Measurements from ENCODE around the gene CRLF2. TPM values are rescaled to one million over a fixed set of nuclear protein-coding genes. Genes with fewer than 3 reads are reported as not detected.

Gene CRLF2
- total RNA-seq, 1 donor from 2014 or later: not detected

DNA sequence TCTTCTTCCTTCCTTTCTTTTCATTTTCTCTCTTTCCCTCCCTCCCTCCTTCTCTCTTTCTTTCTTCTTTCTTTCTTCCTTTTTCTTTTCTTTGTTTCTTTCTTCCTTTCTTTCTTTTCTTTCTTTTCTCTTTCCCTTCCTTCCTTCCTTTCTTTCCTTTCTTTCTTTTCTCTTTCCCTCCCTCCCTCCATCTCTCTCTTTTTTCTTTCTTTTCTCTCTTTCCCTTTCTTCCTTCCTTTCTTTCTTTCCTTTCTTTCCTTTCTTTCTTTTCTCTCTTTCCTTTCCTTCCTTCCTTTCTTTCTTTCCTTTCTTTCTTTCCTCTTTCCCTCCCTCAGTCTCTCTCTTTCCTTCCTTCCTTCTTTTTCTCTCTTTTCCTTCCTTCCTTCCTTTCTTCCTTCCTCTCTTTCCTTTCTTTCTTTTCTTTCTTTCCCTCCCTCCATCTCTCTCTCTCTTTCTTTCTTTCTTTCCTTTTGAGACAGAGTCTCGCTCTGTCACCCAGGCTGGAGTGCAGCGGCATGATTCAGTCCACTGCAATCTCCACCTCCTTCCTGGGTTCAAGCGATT, 44.4 kb downstream of the CRLF2 start:
- Mint-ChIP-seq H3K9me3 (no peaks in the 10 kb centered on the region), H3K4me1 (peaks cover 10% of the 10 kb centered on the region)

DNA sequence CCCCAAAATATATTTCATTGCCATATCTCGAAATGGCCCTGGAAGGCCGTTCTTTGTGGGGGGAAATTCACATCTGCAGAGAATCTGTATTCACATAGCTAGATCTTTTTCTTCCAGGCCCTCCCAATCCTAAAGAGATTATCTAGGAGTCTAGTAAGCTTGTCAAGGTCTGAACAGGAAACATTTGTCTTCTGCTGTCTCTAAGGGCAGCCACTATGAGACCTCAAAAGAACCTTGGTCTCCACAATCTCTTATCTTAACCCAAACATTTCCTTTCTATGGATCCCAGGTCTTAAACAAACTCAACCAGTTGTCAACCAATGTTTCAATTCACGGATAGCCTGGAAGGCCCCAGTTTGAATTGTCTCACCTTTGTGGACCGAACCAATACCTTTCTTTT, 45.0 kb downstream of the CRLF2 start:
- CTCF ChIA-PET: no interaction called here
- Mint-ChIP-seq H3K27me3 (peaks cover 11% of the 10 kb centered on the region), H3K36me3 (ENCODE audit: low read depth) (no peaks in the 10 kb centered on the region), H3K4me3 (no peak overlapping the region), H3K9me3 (no peaks in the 10 kb centered on the region), H3K4me1 (peaks cover 10% of the 10 kb centered on the region), H3K27ac (no peak overlapping the region)
- intact Hi-C loops (cut with micrococcal nuclease): no loop called here
- ATAC-seq (ENCODE audit: low read depth) (no peak), DNase-seq (no peak)
- TF ChIP-seq, protein P1, sequence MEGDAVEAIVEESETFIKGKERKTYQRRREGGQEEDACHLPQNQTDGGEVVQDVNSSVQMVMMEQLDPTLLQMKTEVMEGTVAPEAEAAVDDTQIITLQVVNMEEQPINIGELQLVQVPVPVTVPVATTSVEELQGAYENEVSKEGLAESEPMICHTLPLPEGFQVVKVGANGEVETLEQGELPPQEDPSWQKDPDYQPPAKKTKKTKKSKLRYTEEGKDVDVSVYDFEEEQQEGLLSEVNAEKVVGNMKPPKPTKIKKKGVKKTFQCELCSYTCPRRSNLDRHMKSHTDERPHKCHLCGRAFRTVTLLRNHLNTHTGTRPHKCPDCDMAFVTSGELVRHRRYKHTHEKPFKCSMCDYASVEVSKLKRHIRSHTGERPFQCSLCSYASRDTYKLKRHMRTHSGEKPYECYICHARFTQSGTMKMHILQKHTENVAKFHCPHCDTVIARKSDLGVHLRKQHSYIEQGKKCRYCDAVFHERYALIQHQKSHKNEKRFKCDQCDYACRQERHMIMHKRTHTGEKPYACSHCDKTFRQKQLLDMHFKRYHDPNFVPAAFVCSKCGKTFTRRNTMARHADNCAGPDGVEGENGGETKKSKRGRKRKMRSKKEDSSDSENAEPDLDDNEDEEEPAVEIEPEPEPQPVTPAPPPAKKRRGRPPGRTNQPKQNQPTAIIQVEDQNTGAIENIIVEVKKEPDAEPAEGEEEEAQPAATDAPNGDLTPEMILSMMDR (IDR thresholded peaks at IDR 0.05): no peak
- POLR2A ChIA-PET: no interaction called here

More for the DNA sequence above, 44.4 kb downstream of the CRLF2 start:
- Mint-ChIP-seq H3K4me3 (no peak overlapping the region), H3K27me3 (peaks cover 11% of the 10 kb centered on the region), H3K27ac (no peak overlapping the region), H3K36me3 (ENCODE audit: low read depth) (no peaks in the 10 kb centered on the region)
- POLR2A ChIA-PET: no interaction called here
- CTCF ChIA-PET: no interaction called here
- DNase-seq: no peak
- no peak for ATAC-seq (ENCODE audit: low read depth)
- intact Hi-C loops (cut with micrococcal nuclease): no loop called here
- TF ChIP-seq, protein P1 (IDR thresholded peaks at IDR 0.05): peak; percentile 40

DNA sequence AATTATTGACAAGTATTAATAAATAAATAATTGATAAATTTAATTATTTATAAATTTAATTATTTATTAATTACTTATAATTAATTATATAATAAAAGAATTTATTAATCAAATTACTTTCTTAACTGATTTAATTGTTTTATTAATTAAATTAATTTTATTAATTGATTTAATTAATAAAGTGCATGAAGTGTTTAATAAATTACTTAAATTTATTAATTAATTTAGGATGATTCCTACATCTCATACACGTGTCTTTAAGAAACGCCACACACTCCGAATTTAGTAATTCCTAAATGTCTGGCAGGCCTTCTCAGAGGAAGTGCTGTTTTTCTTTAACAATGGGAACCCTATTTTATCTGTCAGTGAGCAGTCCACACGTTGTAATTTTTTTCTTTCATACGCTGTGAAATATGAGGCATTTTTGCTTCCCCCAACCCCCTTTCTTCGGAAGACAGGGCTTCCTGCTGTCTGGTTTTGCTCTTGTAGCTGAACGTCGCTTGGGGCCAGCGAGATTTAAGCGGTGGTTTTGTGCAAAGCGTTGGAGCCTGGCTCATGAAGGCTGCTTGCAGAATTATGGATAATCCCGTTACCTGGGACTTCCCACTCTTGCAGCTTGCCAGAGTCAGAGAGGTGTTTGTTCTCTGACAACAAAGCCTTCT, 46.8 kb downstream of the CRLF2 start:
- Mint-ChIP-seq H3K36me3 (ENCODE audit: low read depth) (no peaks in the 10 kb centered on the region), H3K4me1 (peaks cover 10% of the 10 kb centered on the region), H3K4me3 (no peak overlapping the region), H3K27me3 (peaks cover 11% of the 10 kb centered on the region), H3K9me3 (no peaks in the 10 kb centered on the region), H3K27ac (no peak overlapping the region)
- DNase-seq (no peak), ATAC-seq (ENCODE audit: low read depth) (no peak)
- POLR2A ChIA-PET: no interaction called here
- intact Hi-C loops (cut with micrococcal nuclease): no loop called here
- CTCF ChIA-PET: no interaction called here
- TF ChIP-seq, protein P1 (IDR thresholded peaks at IDR 0.05): no peak

DNA sequence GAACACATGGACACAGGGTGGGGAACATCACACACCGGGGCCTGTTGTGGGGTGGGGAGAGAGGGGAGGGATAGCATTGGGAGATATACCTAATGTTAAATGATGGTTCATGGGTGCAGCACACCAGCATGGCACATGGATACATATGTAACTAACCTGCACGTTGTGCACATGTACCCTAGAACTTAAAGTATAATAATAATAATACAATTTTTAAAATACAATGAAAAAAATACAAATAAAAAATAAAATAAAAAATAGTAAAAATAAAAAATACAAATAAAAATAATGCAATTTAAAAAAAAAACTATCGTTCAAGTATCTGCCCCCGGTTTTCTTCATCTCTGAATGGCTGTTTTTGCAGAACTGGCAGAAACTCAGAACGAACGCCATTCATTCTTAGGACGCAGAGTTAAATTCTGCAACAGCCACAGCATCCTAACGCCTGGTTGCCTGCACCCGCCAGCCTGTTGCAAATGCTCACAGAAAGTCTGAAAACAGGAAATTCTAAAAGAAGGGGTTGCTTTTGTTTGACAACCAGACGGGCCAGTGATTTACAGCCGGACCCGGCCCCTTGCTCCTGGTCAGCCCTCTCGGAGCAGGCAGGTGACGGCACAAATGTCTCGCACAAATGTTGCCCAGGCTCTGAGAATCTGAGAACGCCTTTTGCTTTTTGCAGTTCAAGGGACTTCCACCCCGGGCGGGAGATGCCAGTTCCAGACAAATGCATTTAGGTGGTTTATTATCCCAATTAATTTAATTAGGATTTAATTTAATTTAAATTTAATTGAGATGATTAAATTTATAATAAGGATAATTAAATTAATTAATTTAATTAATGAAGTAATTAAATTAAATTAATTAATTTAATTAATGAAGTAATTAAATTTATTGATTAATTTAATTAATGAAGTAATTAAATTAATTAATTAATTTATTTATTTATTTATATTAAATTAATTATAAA, 47.8 kb downstream of the CRLF2 start:
- Mint-ChIP-seq H3K4me3 (no peak overlapping the region), H3K4me1 (peaks cover 10% of the 10 kb centered on the region), H3K27ac (no peak overlapping the region), H3K9me3 (peaks cover 1% of the 10 kb centered on the region), H3K36me3 (ENCODE audit: low read depth) (no peaks in the 10 kb centered on the region), H3K27me3 (peaks cover 11% of the 10 kb centered on the region)
- CTCF ChIA-PET: no interaction called here
- DNase-seq (no peak), ATAC-seq (ENCODE audit: low read depth) (peak; percentile 18)
- TF ChIP-seq, protein P1 (IDR thresholded peaks at IDR 0.05): no peak
- intact Hi-C loops (cut with micrococcal nuclease): no loop called here
- POLR2A ChIA-PET: no interaction called here

DNA sequence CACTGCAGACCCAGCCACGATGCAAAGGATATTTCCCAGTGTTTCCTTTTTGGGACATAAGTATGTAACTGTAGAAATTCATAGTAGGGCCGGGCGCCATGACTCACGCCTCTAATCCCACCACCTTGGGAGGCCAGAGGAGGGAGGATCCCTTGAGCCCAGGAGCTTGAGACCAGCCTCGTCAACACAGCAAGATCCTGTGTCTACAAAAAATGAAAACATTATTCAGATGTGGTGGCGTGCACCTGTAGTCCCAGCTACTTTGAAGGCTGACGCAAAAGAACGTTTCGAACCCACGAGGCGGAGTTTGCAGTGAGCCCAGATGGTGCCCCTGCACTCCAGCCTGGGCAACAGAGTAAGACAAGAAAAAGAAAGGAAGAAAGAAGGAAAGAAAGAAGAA, 49.2 kb downstream of the CRLF2 start:
- no peak for DNase-seq
- H3K4me3 Mint-ChIP-seq: no peak overlapping the region
- TF ChIP-seq, protein P1 (IDR thresholded peaks at IDR 0.05): no peak
- POLR2A ChIA-PET: no interaction called here
- ATAC-seq (ENCODE audit: low read depth): no peak
- peaks cover 11% of the 10 kb centered on the region for H3K27me3 Mint-ChIP-seq
- H3K36me3 Mint-ChIP-seq (ENCODE audit: low read depth): no peaks in the 10 kb centered on the region
- H3K27ac Mint-ChIP-seq: no peak overlapping the region
- intact Hi-C loops (cut with micrococcal nuclease): no loop called here
- CTCF ChIA-PET: no interaction called here
- peaks cover 10% of the 10 kb centered on the region for H3K4me1 Mint-ChIP-seq
- H3K9me3 Mint-ChIP-seq: peaks cover 5% of the 10 kb centered on the region

All from activated B cell treated with CpG ODN at 0.5 μM for 24 hours (primary cell).